OCI-LY3 (cell line): Measurements from ENCODE around the gene DPP3.

Experiments
- CTCF ChIP-seq: fragments of 200-600, 300-600 bp; sonication (generic); IDR thresholded peaks from 2 replicates; pipeline ENCODE4 v1.5.1; 2014; ENCODE audit warnings: antibody characterized with exemption, low read length, low read depth
- EZH2phosphoT487 ChIP-seq: fragments of 200-600 bp; shearing (Covaris generic); IDR thresholded peaks from 2 replicates; pipeline ENCODE4 v1.6.1; 2018; ENCODE audit warnings: antibody characterized with exemption, mixed run types, low read depth

- no peak for TF ChIP-seq CTCF
- TF ChIP-seq EZH2phosphoT487 = no peak
Measured at GRCh38 chr11:66443602-66444001, 36.6 kb upstream of the DPP3 start.
